Brain microvascular endothelial cell (primary cell): Measurements from ENCODE around the gene KRTAP19-7.

Experiments used
- DNase-seq: peaks from one replicate; pipeline ENCODE4 v3.0.0-alpha.2; 2020
- H3K27ac ChIP-seq: fragments of 250-450 bp; sonication (Bioruptor Pico); 2 replicates; pipeline ENCODE4 v1.5.1; 2020; ENCODE audit warnings: mild to moderate bottlenecking, moderate library complexity
- H3K27me3 ChIP-seq: fragments of 250-450 bp; sonication (Bioruptor Pico); replicated peaks from 2 replicates; pipeline ENCODE4 v1.5.1; 2020; ENCODE audit warnings: mild to moderate bottlenecking
- H3K36me3 ChIP-seq: fragments of 250-450 bp; sonication (Bioruptor Pico); replicated peaks from 2 replicates; pipeline ENCODE4 v1.5.1; 2020; ENCODE audit warnings: mild to moderate bottlenecking
- H3K4me3 ChIP-seq: 2 replicates; pipeline ENCODE4 v1.5.1; 2011; ENCODE audit warnings: low read depth, mild to moderate bottlenecking, control low read depth, low read length, moderate library complexity
- CTCF ChIP-seq: IDR thresholded peaks from 2 replicates; pipeline ENCODE4 v1.5.1; 2011; ENCODE audit warnings: low read depth, mild to moderate bottlenecking, moderate library complexity, low read length, control low read depth, inconsistent platforms; ENCODE audit errors: missing control alignments
- in situ Hi-C: cut with HindIII; loops from 2 replicates; pipeline ENCODE4 v1.10.0; 2017; ENCODE audit warnings: low sequenced_read_pairs, low pct_ligation_motif_present

The KRTAP19-7 gene

DNA sequence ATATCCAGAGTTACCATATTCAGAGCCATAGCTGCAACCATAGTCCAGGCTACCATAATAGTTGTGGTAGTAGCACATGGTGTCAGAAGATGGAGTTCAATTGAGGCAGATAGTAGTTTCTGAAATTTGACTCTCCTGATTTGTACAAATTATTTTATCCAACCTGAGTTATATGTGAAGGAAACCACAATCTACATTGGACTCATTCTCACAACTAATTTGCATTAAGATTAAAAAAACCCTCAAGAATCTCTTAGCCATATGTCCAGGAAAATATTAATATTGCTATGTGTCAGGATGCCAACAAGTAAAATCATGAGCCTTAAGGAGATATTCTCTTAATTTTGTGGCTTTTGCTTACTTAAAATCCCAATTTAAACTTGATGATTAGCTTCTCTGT is 29.2 kb upstream of the KRTAP19-7 start, which contains the start of gene KRTAP22-2:
KRTAP22-2 (minus strand) TSS at position 101 of the 400 bp plus-strand sequence.
- no peaks in the 10 kb centered on the region for H3K27me3 ChIP-seq
- no peak within 1 kb of the TSS for H3K27ac ChIP-seq
- H3K4me3 ChIP-seq: no peak within 1 kb of the TSS
- no peaks in the 10 kb centered on the region for H3K36me3 ChIP-seq
- no peak for TF ChIP-seq CTCF
- in situ Hi-C loops: no loop called here
- DNase-seq: no peak

DNA sequence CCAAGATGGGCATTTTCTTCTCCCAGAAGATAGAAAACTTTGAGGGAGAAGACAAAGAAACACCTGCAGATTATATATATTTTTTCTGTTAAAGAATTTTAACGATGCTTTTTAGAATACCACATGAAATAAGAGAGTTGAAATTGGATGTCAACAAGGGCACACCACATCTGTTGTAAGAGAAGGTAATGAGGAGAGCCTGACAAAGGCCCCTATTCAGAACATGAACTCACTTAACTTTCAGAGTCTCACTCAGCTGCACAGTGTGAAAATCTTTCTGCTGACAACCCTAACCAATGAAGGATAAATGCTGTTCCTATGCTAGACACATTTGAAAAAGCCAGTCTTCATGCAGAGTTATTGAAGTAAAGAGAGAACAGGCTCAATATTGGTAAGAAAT is 21.8 kb upstream of the KRTAP19-7 start:
- Histone ChIP-seq H3K4me3 (no peak overlapping the region), H3K27me3 (no peaks in the 10 kb centered on the region), H3K36me3 (no peaks in the 10 kb centered on the region), H3K27ac (no peak overlapping the region)
- in situ Hi-C loops: no loop called here
- no peak for DNase-seq
- TF ChIP-seq CTCF: no peak

- Histone ChIP-seq H3K4me3 (no peak overlapping the region), H3K27me3 (no peaks in the 10 kb centered on the region), H3K36me3 (no peaks in the 10 kb centered on the region), H3K27ac (no peak overlapping the region)
- DNase-seq: no peak
- in situ Hi-C loops: no loop called here
- TF ChIP-seq CTCF: no peak
Measured at GRCh38 chr21:30580132-30580531, 19.0 kb upstream of the KRTAP19-7 start.

- H3K27ac ChIP-seq: no peak overlapping the region
- TF ChIP-seq CTCF: no peak
- no peaks in the 10 kb centered on the region for H3K36me3 ChIP-seq
- in situ Hi-C loops: no loop called here
- no peaks in the 10 kb centered on the region for H3K27me3 ChIP-seq
- no peak for DNase-seq
- no peak overlapping the region for H3K4me3 ChIP-seq
Measured at GRCh38 chr21:30579346-30579745, 18.2 kb upstream of the KRTAP19-7 start.

- Histone ChIP-seq H3K4me3 (no peak overlapping the region), H3K27ac (no peak overlapping the region), H3K36me3 (no peaks in the 10 kb centered on the region), H3K27me3 (no peaks in the 10 kb centered on the region)
- in situ Hi-C loops: no loop called here
- DNase-seq: peak; percentile 0
- no peak for TF ChIP-seq CTCF
Measured at GRCh38 chr21:30577766-30578165, 16.7 kb upstream of the KRTAP19-7 start.

DNA sequence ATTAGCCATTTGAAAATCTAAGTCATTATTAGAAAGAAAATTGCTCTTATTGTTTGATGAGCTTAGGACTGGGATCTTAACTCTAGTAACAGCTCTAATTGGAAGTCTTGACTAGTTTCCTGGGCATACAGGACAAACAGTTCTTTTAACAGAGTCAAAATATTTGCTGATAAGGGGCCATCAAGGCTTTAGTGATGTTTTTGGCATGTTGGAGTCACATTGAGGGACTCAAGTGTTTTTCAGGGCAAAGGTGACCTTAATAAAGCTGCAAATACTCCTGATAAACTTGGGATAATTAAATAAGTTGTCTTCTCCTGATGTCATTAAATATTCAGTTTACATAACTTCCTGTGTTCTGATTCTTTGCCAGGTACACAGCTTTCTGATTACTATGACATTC is 6.5 kb upstream of the KRTAP19-7 start:
- no peaks in the 10 kb centered on the region for H3K36me3 ChIP-seq
- TF ChIP-seq CTCF: no peak
- in situ Hi-C loops: no loop called here

More for the DNA sequence above, 6.5 kb upstream of the KRTAP19-7 start:
- Histone ChIP-seq H3K4me3 (no peak overlapping the region), H3K27ac (no peak overlapping the region), H3K27me3 (no peaks in the 10 kb centered on the region)
- DNase-seq: no peak
